Smooth muscle cell (in vitro differentiated cells): ENCODE measurements around the gene WDR38. TPM values are rescaled to one million over a fixed set of nuclear protein-coding genes. Genes with fewer than 3 reads are reported as not detected.

Experiments
- DNase-seq: peaks from one replicate; lab custom pipeline; 2025; ENCODE audit not compliant: unreplicated experiment; lab: John Stamatoyannopoulos, UW
- H2AFZ ChIP-seq: fragments of 200-600 bp; sonication (generic); 2 replicates; pipeline ENCODE4 v1.6.0; 2016; ENCODE audit warnings: antibody characterized with exemption, low read depth, mild to moderate bottlenecking
- H3F3A ChIP-seq: fragments of 200-600 bp; sonication (generic); 2 replicates; pipeline ENCODE4 v1.6.0; 2017; ENCODE audit warnings: antibody characterized with exemption, low read depth
- H3K27ac ChIP-seq: fragments of 200-600 bp; sonication (generic); 2 replicates; pipeline ENCODE4 v1.5.1; 2016; ENCODE audit warnings: low read depth, mild to moderate bottlenecking
- H3K27me3 ChIP-seq: fragments of 200-600 bp; sonication (generic); 2 replicates; pipeline ENCODE4 v1.6.1; 2016; ENCODE audit warnings: low read depth, mild to moderate bottlenecking
- H3K36me3 ChIP-seq: fragments of 200-600 bp; sonication (generic); 2 replicates; pipeline ENCODE4 v1.5.1; 2016; ENCODE audit warnings: low read depth
- H3K4me1 ChIP-seq: fragments of 200-600 bp; sonication (generic); 2 replicates; pipeline ENCODE4 v1.5.1; 2016; ENCODE audit warnings: low read depth
- H3K4me2 ChIP-seq: fragments of 200-600 bp; sonication (generic); 2 replicates; pipeline ENCODE4 v1.6.0; 2016; ENCODE audit warnings: mild to moderate bottlenecking
- H3K4me3 ChIP-seq: fragments of 200-600 bp; sonication (generic); 2 replicates; pipeline ENCODE4 v1.5.1; 2016; ENCODE audit warnings: mild to moderate bottlenecking
- H3K79me2 ChIP-seq: fragments of 200-600 bp; sonication (generic); 2 replicates; pipeline ENCODE4 v1.6.0; 2016; ENCODE audit warnings: low read depth, mild to moderate bottlenecking
- H3K9ac ChIP-seq: fragments of 200-600 bp; sonication (generic); 2 replicates; pipeline ENCODE4 v1.6.0; 2016; ENCODE audit warnings: low read depth
- H3K9me3 ChIP-seq: fragments of 200-600 bp; sonication (generic); replicated peaks from 2 replicates; pipeline ENCODE4 v1.5.1; 2016; ENCODE audit warnings: low read depth
- H4K20me1 ChIP-seq: fragments of 200-600 bp; sonication (generic); 2 replicates; pipeline ENCODE4 v1.6.0; 2016; ENCODE audit warnings: low read depth
- CTCF ChIP-seq: fragments of 200-600 bp; sonication (generic); IDR thresholded peaks from 2 replicates; pipeline ENCODE4 v1.5.1; 2017; ENCODE audit warnings: borderline replicate concordance, mild to moderate bottlenecking, antibody characterized with exemption; ENCODE audit not compliant: insufficient read depth, poor library complexity, severe bottlenecking
- WGBS: methylation state at CpG from one replicate; pipeline ENCODE4 v1.1.7; 2016; ENCODE audit warnings: low lambda C conversion rate; 5-methylcytosine and 5-hydroxymethylcytosine counted together
- polyA plus RNA-seq: library from polyadenylated mRNA; unstranded; fragments of >200 nt; fragmentation: Nextera tagmentation; extraction: Ambion mirVana; gene quantifications from 2 replicates; pipeline ENCODE4 v1.2.1, GENCODE V29; 2016
- total RNA-seq: library from RNA; depleted of rRNA; stranded (reverse); fragments of >200 nt; gene quantifications from 2 replicates; pipeline ENCODE4 v1.2.3, GENCODE V29; 2014

Gene WDR38
- total and polyA plus RNA-seq, 2 experiments from 2014 or later, result not detected

- H4K20me1 ChIP-seq, result peaks cover 56% of the 10 kb centered on the region
- no peak for DNase-seq
Observed at GRCh38 chr9:124857533-124858162, 4.4 kb downstream of the WDR38 start.

GRCh38 chr9:124858330-124859046 is 5.2 kb downstream of the WDR38 start:
- Histone ChIP-seq H3F3A (peaks cover 24% of the 10 kb centered on the region), H3K4me2 (no peak overlapping the region), H3K79me2 (peaks cover 31% of the 10 kb centered on the region), H3K27ac (no peak overlapping the region), H3K27me3 (no peaks in the 10 kb centered on the region), H3K9me3 (no peaks in the 10 kb centered on the region), H3K36me3 (peaks cover 4% of the 10 kb centered on the region), H2AFZ (no peak overlapping the region), H3K4me3 (no peak overlapping the region), H3K4me1 (peaks cover 18% of the 10 kb centered on the region), H4K20me1 (peaks cover 56% of the 10 kb centered on the region), H3K9ac (no peak overlapping the region)
- TF ChIP-seq CTCF, result no peak
- DNase-seq, result no peak
- 94% methylated on average over 9 of the region's 9 CpGs for WGBS

More at GRCh38 chr9:124857533-124858162, 4.4 kb downstream of the WDR38 start:
- Histone ChIP-seq H3K36me3 (peaks cover 4% of the 10 kb centered on the region), H3K9me3 (no peaks in the 10 kb centered on the region), H3K4me1 (peaks cover 14% of the 10 kb centered on the region), H3K4me3 (no peak overlapping the region), H3K27me3 (no peaks in the 10 kb centered on the region), H3K79me2 (peaks cover 31% of the 10 kb centered on the region), H2AFZ (no peak overlapping the region), H3K9ac (no peak overlapping the region), H3K4me2 (no peak overlapping the region), H3F3A (peaks cover 26% of the 10 kb centered on the region), H3K27ac (no peak overlapping the region)
- TF ChIP-seq CTCF, result no peak
- 97% methylated on average over 24 of the region's 24 CpGs for WGBS

- Histone ChIP-seq H4K20me1 (peaks cover 56% of the 10 kb centered on the region), H3K27ac (peak overlapping the region; percentile 96)
Observed at GRCh38 chr9:124859803-124860581, 6.7 kb downstream of the WDR38 start.

More at GRCh38 chr9:124859803-124860581, 6.7 kb downstream of the WDR38 start:
- Histone ChIP-seq H3F3A (peaks cover 15% of the 10 kb centered on the region), H3K9ac (peak overlapping the region; percentile 95), H3K4me2 (peak overlapping the region; percentile 95), H3K27me3 (no peaks in the 10 kb centered on the region), H2AFZ (no peak overlapping the region), H3K79me2 (peaks cover 31% of the 10 kb centered on the region), H3K4me3 (peak overlapping the region; percentile 97), H3K4me1 (peaks cover 18% of the 10 kb centered on the region), H3K36me3 (peaks cover 4% of the 10 kb centered on the region), H3K9me3 (no peaks in the 10 kb centered on the region)
- TF ChIP-seq CTCF, result no peak
- DNase-seq, result no peak
- 77% methylated on average over 10 of the region's 10 CpGs for WGBS
